SK-N-MC (cell line): ENCODE measurements around the gene TRAM2.

Source experiments
- EZH2 ChIP-seq: fragments of 200-600 bp; sonication (generic); IDR thresholded peaks from one replicate; pipeline ENCODE4 v1.6.1; 2017; ENCODE audit warnings: antibody characterized with exemption
- POLR2AphosphoS5 ChIP-seq: IDR thresholded peaks from 2 replicates; pipeline ENCODE4 v1.6.1; 2012; ENCODE audit warnings: mild to moderate bottlenecking, low read depth, low read length, borderline replicate concordance

- TF ChIP-seq POLR2AphosphoS5 (no peak), EZH2 (no peak)
Measured at GRCh38 chr6:52551483-52552277, 25.2 kb downstream of the TRAM2 start.
